Esophagus squamous epithelium (tissue), 5 donors: ENCODE measurements around the gene TALDO1. TPM values are rescaled to one million over a fixed set of nuclear protein-coding genes. Genes with fewer than 3 reads are reported as not detected.

Source experiments
- DNase-seq: peaks from one replicate; lab custom pipeline; 2025; lab: John Stamatoyannopoulos, UW
- H3K27ac ChIP-seq, 4 donors: fragments of 200-600 bp; sonication (generic); one replicate each; pipeline ENCODE4 v1.5.1; 2016 to 2019; ENCODE audit warnings: mild to moderate bottlenecking in 1 of 4
- H3K27me3 ChIP-seq, 4 donors: fragments of 200-600 bp; sonication (generic); 1 replicate in 3 of 4; 2 replicates in 1 of 4; pipeline versions ENCODE4 v1.5.1 to v1.6.0; 2017 to 2021; ENCODE audit warnings: antibody characterized with exemption in 1 of 4
- H3K36me3 ChIP-seq, 3 donors: fragments of 200-600 bp; sonication (generic); one replicate each; pipeline ENCODE4 v1.5.1; 2016 to 2019
- H3K4me1 ChIP-seq, 3 donors: fragments of 200-600 bp; sonication (generic); one replicate each; pipeline ENCODE4 v1.5.1; 2017 to 2019
- H3K4me3 ChIP-seq, 4 donors: fragments of 200-600 bp; sonication (generic); 1 replicate in 3 of 4; 2 replicates in 1 of 4; pipeline ENCODE4 v1.5.1; 2016 to 2019; ENCODE audit warnings: mild to moderate bottlenecking in 2 of 4, moderate library complexity in 1 of 4
- H3K9me3 ChIP-seq, 3 donors: fragments of 200-600 bp; sonication (generic); one replicate each; pipeline ENCODE4 v1.5.1; 2016 to 2019
- CTCF ChIP-seq, 6 experiments: fragments of 450-650 bp in 4 of 6; fragments of 200-600 bp in 2 of 6; sonication (generic) in 2 of 6; IDR thresholded peaks; one replicate each; pipeline ENCODE4 v1.5.1; 2016 to 2019; ENCODE audit warnings: antibody characterized with exemption in 6 of 6, mild to moderate bottlenecking in 4 of 6, moderate library complexity in 4 of 6
- POLR2A ChIP-seq, 4 donors: fragments of 450-650 bp; IDR thresholded peaks; one replicate each; pipeline ENCODE4 v1.6.1; 2017; ENCODE audit warnings: antibody characterized with exemption in 4 of 4, mild to moderate bottlenecking in 4 of 4, moderate library complexity in 3 of 4
- WGBS, 2 donors: methylation state at CpG; one replicate each; pipeline ENCODE4 v1.1.5; 2018; 5-methylcytosine and 5-hydroxymethylcytosine counted together
- intact Hi-C: fragments of 100-400 bp; cut with DNase I; formaldehyde crosslinking; loops from one replicate; pipeline ENCODE4 v1.15.0; 2022
- total RNA-seq, 4 donors: library from RNA; depleted of rRNA; stranded (reverse); fragments of >200 nt; gene quantifications; one replicate each; pipeline ENCODE4 v1.1.0, GENCODE V29; 2016
- donor health status: DM: yes; HTN: yes; CAD: no.

The TALDO1 gene
- total RNA-seq, 4 donors from 2014 or later = 311 to 629 (median 504) TPM

DNA sequence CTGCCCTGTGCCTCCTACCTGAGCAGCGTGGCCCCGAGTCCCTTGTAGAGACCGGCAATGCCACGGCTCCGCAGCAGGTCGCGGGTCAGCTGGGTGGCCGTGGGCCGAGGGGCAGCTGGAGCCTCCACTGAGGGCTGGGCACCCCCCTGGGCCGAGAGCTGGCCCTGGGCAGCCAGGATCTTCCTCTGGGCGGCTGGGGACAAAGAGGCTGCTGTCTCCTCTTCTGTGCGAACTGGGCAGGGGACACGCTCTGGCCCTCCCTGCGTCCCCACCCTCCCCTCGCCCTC lies 45.2 kb downstream of the TALDO1 start:
- H3K9me3 ChIP-seq = no peaks in the 10 kb centered on the region
- WGBS, 2 donors = no CpG with 5 or more reads among the region's 15 CpGs
- no peak overlapping the region for H3K4me3 ChIP-seq
- peaks cover 24 to 56% (median 31%) of the 10 kb centered on the region in 3 donors for H3K4me1 ChIP-seq
- H3K27ac ChIP-seq = no peak overlapping the region
- peaks cover 0 to 31% (median 3%) of the 10 kb centered on the region in 4 donors for H3K27me3 ChIP-seq
- intact Hi-C loops = no loop called here
- TF ChIP-seq CTCF (IDR thresholded peaks at IDR 0.05) (no peak), POLR2A (IDR thresholded peaks at IDR 0.05) (no peak)
- no peak for DNase-seq
- peaks cover 4 to 30% (median 4%) of the 10 kb centered on the region in 3 donors for H3K36me3 ChIP-seq

- 98% methylated on average over 4 of the region's 13 CpGs; no CpG with 5 or more reads in 1 of the 2 donors for WGBS, 2 donors
- TF ChIP-seq CTCF (IDR thresholded peaks at IDR 0.05) = no peak
- no peak for TF ChIP-seq POLR2A (IDR thresholded peaks at IDR 0.05)
- H3K9me3 ChIP-seq = no peaks in the 10 kb centered on the region
- peaks cover 4 to 30% (median 4%) of the 10 kb centered on the region in 3 donors for H3K36me3 ChIP-seq
- peaks cover 24 to 55% (median 33%) of the 10 kb centered on the region in 3 donors for H3K4me1 ChIP-seq
- intact Hi-C loops = no loop called here
- no peak for DNase-seq
- H3K27me3 ChIP-seq = peaks cover 0 to 27% (median 3%) of the 10 kb centered on the region in 4 donors
- no peak overlapping the region for H3K27ac ChIP-seq
- no peak overlapping the region for H3K4me3 ChIP-seq
Measured at GRCh38 chr11:792873-793272, 45.6 kb downstream of the TALDO1 start.

DNA sequence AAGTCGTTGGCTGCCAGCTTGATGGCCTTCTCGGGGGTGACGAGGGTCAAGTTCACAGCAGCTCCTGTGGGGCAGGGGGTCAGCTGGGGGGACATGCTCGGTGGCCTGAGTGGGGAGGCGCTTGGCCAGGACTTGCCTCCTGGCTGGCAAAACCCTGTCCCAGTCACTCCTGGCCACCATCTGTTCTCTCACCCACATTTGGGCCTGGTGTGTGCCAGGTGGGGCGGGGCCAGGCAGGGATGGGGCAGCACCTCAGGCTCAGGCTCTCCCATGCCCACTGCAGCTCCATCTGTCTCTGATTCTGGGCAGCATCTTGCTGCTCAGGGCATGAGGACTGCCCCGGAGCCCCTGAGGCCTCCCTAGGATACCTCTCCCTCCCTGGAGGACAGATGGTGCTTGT lies 46.3 kb downstream of the TALDO1 start:
- TF ChIP-seq CTCF (IDR thresholded peaks at IDR 0.05) = no peak
- no peak for TF ChIP-seq POLR2A (IDR thresholded peaks at IDR 0.05)
- H3K27ac ChIP-seq = no peak overlapping the region
- H3K4me3 ChIP-seq = no peak overlapping the region
- WGBS, 2 donors = 97 to 100% methylated on average over 2 to 6 of the region's 7 CpGs
- H3K9me3 ChIP-seq = no peaks in the 10 kb centered on the region
- H3K27me3 ChIP-seq = peaks cover 0 to 20% (median 3%) of the 10 kb centered on the region in 4 donors
- peaks cover 4 to 30% (median 4%) of the 10 kb centered on the region in 3 donors for H3K36me3 ChIP-seq
- intact Hi-C loops = no loop called here
- no peak for DNase-seq
- peaks cover 28 to 57% (median 37%) of the 10 kb centered on the region in 3 donors for H3K4me1 ChIP-seq

DNA sequence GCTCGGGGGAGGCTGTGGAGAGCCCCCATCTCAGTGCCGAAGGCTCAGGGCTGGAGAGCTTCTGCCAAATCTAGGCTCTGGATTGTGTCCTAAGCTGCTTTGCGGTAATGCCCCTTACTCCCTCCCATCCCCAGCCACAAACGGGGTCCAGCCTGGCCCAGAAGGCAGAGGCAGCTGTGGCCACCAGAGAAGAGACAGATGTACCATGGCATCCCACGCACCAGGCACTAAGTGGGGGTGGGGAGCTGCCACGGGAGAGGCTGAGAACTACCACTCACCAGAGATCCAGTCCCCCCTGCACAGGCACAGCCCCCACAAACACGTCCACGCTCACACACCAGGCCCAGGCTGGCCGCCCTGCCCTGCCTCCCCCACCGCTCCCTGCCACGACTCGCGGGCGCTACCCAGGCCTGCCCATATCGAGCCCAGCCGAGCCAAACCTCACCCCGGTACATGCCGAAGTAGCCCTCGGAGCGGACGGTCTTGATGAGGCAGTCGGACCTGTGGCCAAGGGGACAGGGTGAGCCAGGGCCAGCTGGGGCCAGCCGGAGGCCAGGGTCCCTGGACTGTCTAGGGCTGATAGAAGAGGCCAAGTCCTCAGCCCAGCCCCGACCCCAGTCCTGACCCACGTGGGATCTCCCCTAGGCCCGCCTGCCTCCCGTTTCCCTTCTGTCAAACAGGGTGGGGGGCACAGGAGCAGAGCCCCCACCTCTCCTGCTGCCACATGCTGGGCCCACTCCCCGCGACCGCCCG lies 46.9 kb downstream of the TALDO1 start:
- WGBS, 2 donors = 60 to 93% methylated on average over 1 to 2 of the region's 31 CpGs
- intact Hi-C loops = no loop called here
- H3K36me3 ChIP-seq = peaks cover 4 to 35% (median 4%) of the 10 kb centered on the region in 3 donors
- TF ChIP-seq CTCF (IDR thresholded peaks at IDR 0.05) = no peak
- no peak for TF ChIP-seq POLR2A (IDR thresholded peaks at IDR 0.05)
- H3K27me3 ChIP-seq = peaks cover 0 to 14% (median 2%) of the 10 kb centered on the region in 4 donors
- no peak for DNase-seq
- H3K4me3 ChIP-seq = no peak overlapping the region
- H3K27ac ChIP-seq = no peak overlapping the region
- no peaks in the 10 kb centered on the region for H3K9me3 ChIP-seq
- H3K4me1 ChIP-seq = peaks cover 29 to 58% (median 39%) of the 10 kb centered on the region in 3 donors
